ENCODE measurements around the gene MDFIC2.

DNA sequence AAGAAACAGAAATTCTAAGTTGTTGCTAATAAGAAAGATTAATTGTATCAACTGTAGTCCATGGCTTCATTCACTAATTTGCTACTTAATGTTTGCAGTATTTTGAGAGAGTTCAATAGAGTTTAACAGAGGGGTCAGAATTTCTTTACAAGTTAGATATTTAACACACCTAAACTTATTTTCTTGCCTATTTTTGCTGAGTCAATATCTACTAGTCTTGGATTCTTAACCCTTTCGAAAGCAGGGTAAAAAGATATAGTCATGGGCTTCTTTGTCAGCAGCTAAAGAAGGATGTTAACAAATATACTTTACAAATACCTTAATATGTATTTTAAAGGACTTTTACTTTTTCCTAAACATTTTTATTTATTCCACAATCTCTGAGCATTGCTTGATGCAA lies 155.6 kb downstream of the MDFIC2 start:
- TF ChIP-seq, protein P1, sequence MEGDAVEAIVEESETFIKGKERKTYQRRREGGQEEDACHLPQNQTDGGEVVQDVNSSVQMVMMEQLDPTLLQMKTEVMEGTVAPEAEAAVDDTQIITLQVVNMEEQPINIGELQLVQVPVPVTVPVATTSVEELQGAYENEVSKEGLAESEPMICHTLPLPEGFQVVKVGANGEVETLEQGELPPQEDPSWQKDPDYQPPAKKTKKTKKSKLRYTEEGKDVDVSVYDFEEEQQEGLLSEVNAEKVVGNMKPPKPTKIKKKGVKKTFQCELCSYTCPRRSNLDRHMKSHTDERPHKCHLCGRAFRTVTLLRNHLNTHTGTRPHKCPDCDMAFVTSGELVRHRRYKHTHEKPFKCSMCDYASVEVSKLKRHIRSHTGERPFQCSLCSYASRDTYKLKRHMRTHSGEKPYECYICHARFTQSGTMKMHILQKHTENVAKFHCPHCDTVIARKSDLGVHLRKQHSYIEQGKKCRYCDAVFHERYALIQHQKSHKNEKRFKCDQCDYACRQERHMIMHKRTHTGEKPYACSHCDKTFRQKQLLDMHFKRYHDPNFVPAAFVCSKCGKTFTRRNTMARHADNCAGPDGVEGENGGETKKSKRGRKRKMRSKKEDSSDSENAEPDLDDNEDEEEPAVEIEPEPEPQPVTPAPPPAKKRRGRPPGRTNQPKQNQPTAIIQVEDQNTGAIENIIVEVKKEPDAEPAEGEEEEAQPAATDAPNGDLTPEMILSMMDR (IDR thresholded peaks at IDR 0.05; ENCODE audit: low read depth, low read length, missing input control), result no peak
- TF ChIP-seq JUND (IDR thresholded peaks at IDR 0.05), result no peak
- TF ChIP-seq GABPA (IDR thresholded peaks at IDR 0.05 in 1 of 2, conservative IDR thresholded peaks at IDR 0.05 in 1 of 2), result no peak
- TF ChIP-seq TAF1 (conservative IDR thresholded peaks at IDR 0.05), result no peak
- no peak for TF ChIP-seq RXRA (IDR thresholded peaks at IDR 0.05)
- TF ChIP-seq, protein P2, sequence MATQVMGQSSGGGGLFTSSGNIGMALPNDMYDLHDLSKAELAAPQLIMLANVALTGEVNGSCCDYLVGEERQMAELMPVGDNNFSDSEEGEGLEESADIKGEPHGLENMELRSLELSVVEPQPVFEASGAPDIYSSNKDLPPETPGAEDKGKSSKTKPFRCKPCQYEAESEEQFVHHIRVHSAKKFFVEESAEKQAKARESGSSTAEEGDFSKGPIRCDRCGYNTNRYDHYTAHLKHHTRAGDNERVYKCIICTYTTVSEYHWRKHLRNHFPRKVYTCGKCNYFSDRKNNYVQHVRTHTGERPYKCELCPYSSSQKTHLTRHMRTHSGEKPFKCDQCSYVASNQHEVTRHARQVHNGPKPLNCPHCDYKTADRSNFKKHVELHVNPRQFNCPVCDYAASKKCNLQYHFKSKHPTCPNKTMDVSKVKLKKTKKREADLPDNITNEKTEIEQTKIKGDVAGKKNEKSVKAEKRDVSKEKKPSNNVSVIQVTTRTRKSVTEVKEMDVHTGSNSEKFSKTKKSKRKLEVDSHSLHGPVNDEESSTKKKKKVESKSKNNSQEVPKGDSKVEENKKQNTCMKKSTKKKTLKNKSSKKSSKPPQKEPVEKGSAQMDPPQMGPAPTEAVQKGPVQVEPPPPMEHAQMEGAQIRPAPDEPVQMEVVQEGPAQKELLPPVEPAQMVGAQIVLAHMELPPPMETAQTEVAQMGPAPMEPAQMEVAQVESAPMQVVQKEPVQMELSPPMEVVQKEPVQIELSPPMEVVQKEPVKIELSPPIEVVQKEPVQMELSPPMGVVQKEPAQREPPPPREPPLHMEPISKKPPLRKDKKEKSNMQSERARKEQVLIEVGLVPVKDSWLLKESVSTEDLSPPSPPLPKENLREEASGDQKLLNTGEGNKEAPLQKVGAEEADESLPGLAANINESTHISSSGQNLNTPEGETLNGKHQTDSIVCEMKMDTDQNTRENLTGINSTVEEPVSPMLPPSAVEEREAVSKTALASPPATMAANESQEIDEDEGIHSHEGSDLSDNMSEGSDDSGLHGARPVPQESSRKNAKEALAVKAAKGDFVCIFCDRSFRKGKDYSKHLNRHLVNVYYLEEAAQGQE (IDR thresholded peaks at IDR 0.05), result no peak
- no peak for TF ChIP-seq YY1 (IDR thresholded peaks at IDR 0.05)
- no peak for TF ChIP-seq SP1 (IDR thresholded peaks at IDR 0.05)
